Measurements from ENCODE around the gene ADAMTSL5. TPM values are rescaled to one million over a fixed set of nuclear protein-coding genes. Genes with fewer than 3 reads are reported as not detected.

The ADAMTSL5 gene
- total RNA-seq = 1 to 10 TPM in 3 of 4 donors, not detected in 1; 2.6 to 3.7 (median 2.7) TPM

GRCh38 chr19:1512671-1513498 lies at the start of gene ADAMTSL5:
Gene ADAMTSL5 (minus strand): TSS chr19:1513019. CDS start chr19:1510943, 2,076 bp downstream.
- Histone ChIP-seq H3K36me3 (no peaks in the 10 kb centered on the region), H3K4me1 (peaks cover 0 to 24% (median 11%) of the 10 kb centered on the region in 4 donors), H3K4me3 (peak within 1 kb of the TSS; percentile 38 to 66 (median 52)), H3K27ac (peak within 1 kb of the TSS; percentile 77 to 82 (median 80)), H3K27me3 (peaks cover 47% of the 10 kb centered on the region), H3K9me3 (no peaks in the 10 kb centered on the region)
- intact Hi-C loops (cut with DNase I; ENCODE audit: low total_unique reads) (no loop called here), in situ Hi-C loops (cut with MboI; ENCODE audit: low pct_ligation_motif_present in 1 of 4, low pct_unique_long_range_greater_than_20kb in 1 of 4, low sequenced_read_pairs in 3 of 4) (no loop called here)
- peak; percentile 84 for DNase-seq
- peak in 1 of 3 donors; percentile 44 for TF ChIP-seq POLR2AphosphoS5 (IDR thresholded peaks at IDR 0.05)
- TF ChIP-seq EP300 (IDR thresholded peaks at IDR 0.05; ENCODE audit: low read depth) = no peak
- WGBS, 2 donors (ENCODE audit: low coverage in 1 of 2) = 1 to 17% methylated on average over 1 to 60 of the region's 78 CpGs

- Histone ChIP-seq H3K4me1 (peaks cover 3 to 6% (median 4%) of the 10 kb centered on the region in 4 donors), H3K4me3 (no peak overlapping the region), H3K9me3 (no peaks in the 10 kb centered on the region), H3K27me3 (no peaks in the 10 kb centered on the region), H3K27ac (no peak overlapping the region), H3K36me3 (peaks cover 0 to 3% (median 0%) of the 10 kb centered on the region in 4 donors)
- in situ Hi-C loops (cut with MboI; ENCODE audit: low pct_ligation_motif_present in 1 of 4, low pct_unique_long_range_greater_than_20kb in 1 of 4, low sequenced_read_pairs in 3 of 4) (no loop called here), intact Hi-C loops (cut with DNase I; ENCODE audit: low total_unique reads) (no loop called here)
- TF ChIP-seq EP300 (IDR thresholded peaks at IDR 0.05; ENCODE audit: low read depth) (no peak), POLR2A (IDR thresholded peaks at IDR 0.05) (no peak), POLR2AphosphoS5 (IDR thresholded peaks at IDR 0.05) (no peak), CTCF (IDR thresholded peaks at IDR 0.05) (no peak)
- no peak for DNase-seq
- 80 to 90% methylated on average over 1 to 17 of the region's 17 CpGs for WGBS, 2 donors (ENCODE audit: low coverage in 1 of 2)
Observed at GRCh38 chr19:1561236-1561842, 48.5 kb upstream of the ADAMTSL5 start.

GRCh38 chr19:1560286-1560882 lies 47.6 kb upstream of the ADAMTSL5 start:
- H3K4me3 ChIP-seq = no peak overlapping the region
- TF ChIP-seq CTCF (IDR thresholded peaks at IDR 0.05) (no peak), EP300 (IDR thresholded peaks at IDR 0.05; ENCODE audit: low read depth) (no peak), POLR2A (IDR thresholded peaks at IDR 0.05) (no peak), POLR2AphosphoS5 (IDR thresholded peaks at IDR 0.05) (no peak)
- no peaks in the 10 kb centered on the region for H3K9me3 ChIP-seq
- in situ Hi-C loops (cut with MboI; ENCODE audit: low pct_ligation_motif_present in 1 of 4, low pct_unique_long_range_greater_than_20kb in 1 of 4, low sequenced_read_pairs in 3 of 4) (no loop called here), intact Hi-C loops (cut with DNase I; ENCODE audit: low total_unique reads) (no loop called here)
- H3K36me3 ChIP-seq = peaks cover 0 to 4% (median 0%) of the 10 kb centered on the region in 4 donors
- H3K27me3 ChIP-seq = no peaks in the 10 kb centered on the region
- WGBS, 2 donors (ENCODE audit: low coverage in 1 of 2) = 75 to 81% methylated on average over 4 to 16 of the region's 25 CpGs
- H3K27ac ChIP-seq = no peak overlapping the region
- no peaks in the 10 kb centered on the region for H3K4me1 ChIP-seq
- DNase-seq = no peak

- H3K36me3 ChIP-seq = peaks cover 0 to 4% (median 0%) of the 10 kb centered on the region in 4 donors
- TF ChIP-seq EP300 (IDR thresholded peaks at IDR 0.05; ENCODE audit: low read depth) = no peak
- no peak for TF ChIP-seq CTCF (IDR thresholded peaks at IDR 0.05)
- TF ChIP-seq POLR2AphosphoS5 (IDR thresholded peaks at IDR 0.05) = no peak
- no peak for TF ChIP-seq POLR2A (IDR thresholded peaks at IDR 0.05)
- H3K27ac ChIP-seq = no peak overlapping the region
- H3K9me3 ChIP-seq = no peaks in the 10 kb centered on the region
- in situ Hi-C loops (cut with MboI; ENCODE audit: low pct_ligation_motif_present in 1 of 4, low pct_unique_long_range_greater_than_20kb in 1 of 4, low sequenced_read_pairs in 3 of 4) = no loop called here
- H3K4me1 ChIP-seq = no peaks in the 10 kb centered on the region
- intact Hi-C loops (cut with DNase I; ENCODE audit: low total_unique reads) = no loop called here
- 87% methylated on average over 12 of the region's 12 CpGs; no CpG with 5 or more reads in 1 of the 2 donors for WGBS, 2 donors (ENCODE audit: low coverage in 1 of 2)
- no peak for DNase-seq
- no peaks in the 10 kb centered on the region for H3K27me3 ChIP-seq
- no peak overlapping the region for H3K4me3 ChIP-seq
Observed at GRCh38 chr19:1558552-1558951, 45.7 kb upstream of the ADAMTSL5 start.

Measured in transverse colon (tissue), 4 donors.